Ecto neural progenitor cell (in vitro differentiated cells): ENCODE data around the gene HDHD2.
A peak's percentile ranks its signal among the peaks of the same experiment; 100 is the strongest.
"Not testable (repeated sequence)": the region's sequence is repeated elsewhere in the genome, so short reads cannot be mapped to it uniquely, and the experiment has no call there.

Experiments
- DNase-seq: peaks from one replicate; pipeline ENCODE4 v3.0.0-alpha.2; 2018; ENCODE audit warnings: low spot score

HDHD2 gene

GRCh38 chr18:47150029-47150823 is at the start of gene HDHD2:
TSS of gene HDHD2 (minus strand) at chr18:47150500. CDS start at chr18:47136439, 14,061 bp downstream.
- peak; percentile 93 for DNase-seq

GRCh38 chr18:47195961-47196360 is 45.7 kb upstream of the HDHD2 start:
- DNase-seq = not testable (repeated sequence)

- DNase-seq = no peak
These were observed 41.7 kb upstream of the HDHD2 start for GRCh38 chr18:47191961-47192360.

GRCh38 chr18:47187721-47188120 is 37.4 kb upstream of the HDHD2 start:
- DNase-seq = no peak

- DNase-seq = no peak
These were observed 34.2 kb upstream of the HDHD2 start for GRCh38 chr18:47184419-47185050.

GRCh38 chr18:47182156-47182555 is 31.9 kb upstream of the HDHD2 start:
- not testable (repeated sequence) for DNase-seq

GRCh38 chr18:47180765-47181164 is 30.5 kb upstream of the HDHD2 start:
- no peak for DNase-seq

GRCh38 chr18:47179520-47179919 is 29.2 kb upstream of the HDHD2 start:
- no peak for DNase-seq

GRCh38 chr18:47175898-47176575 is 25.7 kb upstream of the HDHD2 start, which contains the start of gene IER3IP1:
TSS of gene IER3IP1 (minus strand) at chr18:47176364. CDS start at chr18:47176277, 87 bp downstream.
- peak; percentile 96 for DNase-seq

- DNase-seq = peak; percentile 60
These were observed 25.1 kb upstream of the HDHD2 start for GRCh38 chr18:47175283-47175897.

GRCh38 chr18:47174545-47175116 is 24.3 kb upstream of the HDHD2 start:
- DNase-seq = no peak

GRCh38 chr18:47172476-47172875 is 22.2 kb upstream of the HDHD2 start:
- no peak for DNase-seq

GRCh38 chr18:47168913-47169312 is 18.6 kb upstream of the HDHD2 start:
- no peak for DNase-seq

GRCh38 chr18:47168509-47168908 is 18.2 kb upstream of the HDHD2 start:
- no peak for DNase-seq

- no peak for DNase-seq
These were observed 16.0 kb upstream of the HDHD2 start for GRCh38 chr18:47166294-47166693.

- no peak for DNase-seq
These were observed 12.9 kb upstream of the HDHD2 start for GRCh38 chr18:47163241-47163640.

GRCh38 chr18:47160256-47160655 is 10.0 kb upstream of the HDHD2 start:
- DNase-seq = no peak

- not testable (repeated sequence) for DNase-seq
These were observed 8.1 kb upstream of the HDHD2 start for GRCh38 chr18:47158404-47158803.

- no peak for DNase-seq
These were observed 1.1 kb upstream of the HDHD2 start for GRCh38 chr18:47151439-47151838.

GRCh38 chr18:47150824-47151366 is 595 bp upstream of the HDHD2 start:
- DNase-seq = no peak

GRCh38 chr18:47149457-47150028 is 757 bp downstream of the HDHD2 start:
- no peak for DNase-seq
